GM12874 (cell line): Measurements from ENCODE around the gene RASIP1.

Experiments used
- TF ChIP-seq, protein P1 (sequence below): IDR thresholded peaks from 2 replicates; pipeline ENCODE4 v1.5.1; 2011; ENCODE audit warnings: low read depth, mild to moderate bottlenecking, control low read depth, low read length, moderate library complexity; ENCODE audit not compliant: insufficient read depth

Gene RASIP1

DNA sequence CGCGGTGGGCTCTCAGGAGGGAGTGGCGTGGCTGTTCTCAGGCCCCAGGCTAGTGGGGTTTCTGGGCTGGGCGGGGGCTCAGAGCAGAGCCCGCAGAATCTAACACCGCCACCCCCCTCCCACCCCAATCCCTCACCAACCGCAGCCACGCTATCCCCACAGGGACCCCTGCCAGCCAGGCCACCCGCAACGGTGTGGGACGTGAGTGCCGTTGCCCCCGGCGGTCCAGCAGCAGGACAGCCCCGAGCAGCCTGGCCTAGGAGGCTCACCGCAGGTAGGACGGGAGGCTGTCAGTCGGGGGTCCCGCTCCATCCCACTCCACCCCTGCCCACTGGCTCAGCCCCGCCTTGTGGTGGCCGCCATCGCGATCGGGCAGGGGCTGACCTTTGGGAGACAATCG lies 67.4 kb downstream of the RASIP1 start, which contains the start of gene NTN5:
TSS of gene NTN5 (minus strand) at position 24 of the 400 bp plus-strand sequence. CDS start 2,031 bp downstream, outside the sequence.
- TF ChIP-seq, protein P1, sequence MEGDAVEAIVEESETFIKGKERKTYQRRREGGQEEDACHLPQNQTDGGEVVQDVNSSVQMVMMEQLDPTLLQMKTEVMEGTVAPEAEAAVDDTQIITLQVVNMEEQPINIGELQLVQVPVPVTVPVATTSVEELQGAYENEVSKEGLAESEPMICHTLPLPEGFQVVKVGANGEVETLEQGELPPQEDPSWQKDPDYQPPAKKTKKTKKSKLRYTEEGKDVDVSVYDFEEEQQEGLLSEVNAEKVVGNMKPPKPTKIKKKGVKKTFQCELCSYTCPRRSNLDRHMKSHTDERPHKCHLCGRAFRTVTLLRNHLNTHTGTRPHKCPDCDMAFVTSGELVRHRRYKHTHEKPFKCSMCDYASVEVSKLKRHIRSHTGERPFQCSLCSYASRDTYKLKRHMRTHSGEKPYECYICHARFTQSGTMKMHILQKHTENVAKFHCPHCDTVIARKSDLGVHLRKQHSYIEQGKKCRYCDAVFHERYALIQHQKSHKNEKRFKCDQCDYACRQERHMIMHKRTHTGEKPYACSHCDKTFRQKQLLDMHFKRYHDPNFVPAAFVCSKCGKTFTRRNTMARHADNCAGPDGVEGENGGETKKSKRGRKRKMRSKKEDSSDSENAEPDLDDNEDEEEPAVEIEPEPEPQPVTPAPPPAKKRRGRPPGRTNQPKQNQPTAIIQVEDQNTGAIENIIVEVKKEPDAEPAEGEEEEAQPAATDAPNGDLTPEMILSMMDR, result no peak

DNA sequence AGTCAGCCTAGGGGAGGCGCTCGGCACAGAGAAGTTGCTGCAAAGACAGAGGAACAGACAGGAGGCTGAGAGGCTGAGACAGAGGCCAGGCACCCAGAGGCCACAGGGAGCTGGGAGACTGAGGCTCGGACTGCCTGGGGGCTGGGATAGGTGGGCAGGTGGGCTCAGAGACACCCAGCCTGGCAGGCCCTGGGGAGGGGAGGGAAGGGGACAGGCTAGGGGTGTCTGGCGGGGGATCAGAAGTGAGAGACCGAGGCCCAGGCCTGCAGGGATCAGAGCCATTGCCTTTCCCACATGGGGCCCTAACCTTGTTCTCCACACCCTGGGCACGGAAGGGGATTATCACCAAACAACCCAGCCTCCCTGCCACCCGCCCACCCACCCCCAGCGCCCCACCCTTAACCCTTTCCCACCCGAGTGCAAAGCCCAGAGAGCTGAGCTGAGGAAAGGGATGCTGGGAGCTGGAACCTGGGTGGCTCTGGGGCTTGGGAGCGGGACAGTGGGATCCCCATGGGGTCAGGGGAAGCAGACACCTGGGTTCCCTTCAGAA lies 68.9 kb downstream of the RASIP1 start:
- TF ChIP-seq, protein P1, result no peak

DNA sequence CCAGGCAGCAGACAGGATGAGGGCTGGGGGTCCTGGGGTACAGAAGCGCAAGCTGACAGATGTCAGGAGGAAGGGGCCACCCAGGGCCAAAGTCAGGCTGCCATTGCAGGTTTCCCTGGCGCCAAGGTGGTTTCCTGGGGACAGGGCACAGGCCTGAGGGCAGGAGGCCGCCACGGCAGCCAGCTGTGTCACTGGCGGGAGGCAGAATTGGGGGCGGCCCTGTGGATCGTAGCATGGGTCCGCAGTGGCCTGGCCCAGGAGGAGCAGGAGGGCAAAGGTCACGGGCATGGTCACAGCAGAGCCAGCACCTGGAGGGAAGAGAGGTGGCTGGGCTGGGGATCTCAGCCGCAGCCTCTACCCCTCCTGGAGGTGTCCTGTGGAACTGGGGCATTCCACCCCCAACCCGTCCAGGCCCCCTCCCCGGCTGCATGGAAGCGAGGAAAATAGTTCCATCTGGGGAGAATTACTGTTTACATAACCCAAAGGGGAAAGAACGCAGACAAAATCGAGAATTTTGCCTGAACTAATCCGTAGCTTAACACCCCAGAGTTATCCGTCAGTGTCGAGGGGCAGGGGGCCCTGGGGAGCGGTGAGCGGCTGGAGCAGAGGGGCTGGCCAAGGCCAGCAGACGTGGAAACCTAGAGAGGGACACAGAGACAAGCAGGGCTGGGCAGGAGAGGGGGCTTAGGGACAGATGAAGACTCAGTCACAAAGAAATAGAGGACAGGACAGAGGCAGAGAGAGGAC lies 69.5 kb downstream of the RASIP1 start:
- TF ChIP-seq, protein P1, result no peak
